GM23338 (cell line): ENCODE results near the gene AGRN. TPM values are rescaled to one million over a fixed set of nuclear protein-coding genes. Genes with fewer than 3 reads are reported as not detected.

Experiments used
- ATAC-seq: fragments of 200-7000 bp; cut with Tn5 transposase; 3 replicates; pipeline ENCODE4 v1.9.1; 2020
- DNase-seq: peaks from one replicate; pipeline ENCODE4 v3.0.0-alpha.2; 2015; ENCODE audit warnings: low spot score
- H2AFZ ChIP-seq: fragments of 200-600 bp; sonication (generic); 2 replicates; pipeline ENCODE4 v1.8.0; 2016; ENCODE audit warnings: antibody characterized with exemption, mild to moderate bottlenecking, moderate library complexity
- H3F3A ChIP-seq: fragments of 200-600 bp; sonication (generic); replicated peaks from 2 replicates; pipeline ENCODE4 v1.8.0; 2017; ENCODE audit warnings: antibody characterized with exemption, mixed run types, low read depth
- H3K27ac ChIP-seq: fragments of 200-600 bp; sonication (generic); 2 replicates; pipeline ENCODE4 v1.6.1; 2016; ENCODE audit warnings: low read depth
- H3K27me3 ChIP-seq: fragments of 200-600 bp; sonication (generic); 2 replicates; pipeline ENCODE4 v1.8.0; 2016; ENCODE audit warnings: mild to moderate bottlenecking, mixed run types, moderate library complexity; ENCODE audit not compliant: insufficient read depth
- H3K36me3 ChIP-seq: fragments of 200-600 bp; sonication (generic); 2 replicates; pipeline ENCODE4 v1.8.0; 2016; ENCODE audit warnings: mild to moderate bottlenecking; ENCODE audit not compliant: insufficient read depth
- H3K4me1 ChIP-seq: fragments of 200-600 bp; sonication (generic); 2 replicates; pipeline ENCODE4 v1.8.0; 2016; ENCODE audit warnings: mild to moderate bottlenecking, moderate library complexity; ENCODE audit not compliant: insufficient read depth
- H3K4me2 ChIP-seq: fragments of 200-600 bp; sonication (generic); 2 replicates; pipeline ENCODE4 v1.7.1; 2017; ENCODE audit warnings: mixed run types
- H3K4me3 ChIP-seq: fragments of 200-600 bp; sonication (generic); 2 replicates; pipeline ENCODE4 v1.6.1; 2016; ENCODE audit warnings: mixed run types
- H3K79me2 ChIP-seq: fragments of 200-600 bp; sonication (generic); replicated peaks from 2 replicates; pipeline ENCODE4 v1.8.0; 2017; ENCODE audit warnings: mild to moderate bottlenecking; ENCODE audit not compliant: insufficient read depth
- H3K9me2 ChIP-seq: fragments of 200-600 bp; sonication (generic); 2 replicates; pipeline ENCODE4 v1.8.0; 2017; ENCODE audit not compliant: insufficient read depth
- H4K20me1 ChIP-seq: fragments of 200-600 bp; sonication (generic); replicated peaks from 2 replicates; pipeline ENCODE4 v1.8.0; 2017; ENCODE audit warnings: mild to moderate bottlenecking; ENCODE audit not compliant: insufficient read depth
- H3K27ac Mint-ChIP-seq: 2 replicates; pipeline ENCODE4 v1.8.0; 2020; ENCODE audit warnings: inconsistent platforms, mild to moderate bottlenecking, moderate library complexity, mixed read lengths
- H3K27me3 Mint-ChIP-seq: 3 replicates; pipeline ENCODE4 v1.8.0; 2022; ENCODE audit warnings: low read depth, mild to moderate bottlenecking, moderate library complexity, mixed read lengths, inconsistent platforms; ENCODE audit not compliant: insufficient read depth, poor library complexity
- H3K36me3 Mint-ChIP-seq: 3 replicates; pipeline ENCODE4 v1.8.0; 2021; ENCODE audit warnings: low read depth, mild to moderate bottlenecking, inconsistent platforms, moderate library complexity, mixed read lengths
- H3K4me1 Mint-ChIP-seq: 3 replicates; pipeline ENCODE4 v1.8.0; 2020; ENCODE audit warnings: mild to moderate bottlenecking, inconsistent platforms, mixed read lengths
- H3K4me3 Mint-ChIP-seq: 3 replicates; pipeline ENCODE4 v1.8.0; 2021; ENCODE audit warnings: moderate library complexity, mild to moderate bottlenecking, inconsistent platforms, mixed read lengths
- H3K9me3 Mint-ChIP-seq: 3 replicates; pipeline ENCODE4 v1.8.0; 2020; ENCODE audit warnings: moderate library complexity, mild to moderate bottlenecking, inconsistent platforms, mixed read lengths
- CREB1 ChIP-seq: fragments of 250-450 bp; sonication (Bioruptor Pico); IDR thresholded peaks from 2 replicates; pipeline ENCODE4 v1.5.0; 2020; ENCODE audit warnings: low read depth, mild to moderate bottlenecking, moderate library complexity
- EZH2 ChIP-seq: fragments of 200-600 bp; sonication (generic); IDR thresholded peaks from one replicate; pipeline ENCODE4 v1.8.0; 2017; ENCODE audit warnings: antibody characterized with exemption, mild to moderate bottlenecking, low read depth; ENCODE audit not compliant: unreplicated experiment
- EZH2phosphoT487 ChIP-seq: fragments of 200-600 bp; sonication (generic); IDR thresholded peaks from one replicate; pipeline ENCODE4 v1.8.1; 2018; ENCODE audit warnings: antibody characterized with exemption; ENCODE audit not compliant: unreplicated experiment
- JUNB ChIP-seq: IDR thresholded peaks from one replicate; pipeline ENCODE4 v1.6.1; 2016; ENCODE audit warnings: antibody characterized with exemption; ENCODE audit not compliant: unreplicated experiment
- NANOG ChIP-seq: IDR thresholded peaks from 2 replicates; pipeline ENCODE4 v1.6.1; 2016; ENCODE audit warnings: antibody characterized with exemption, borderline replicate concordance
- POLR2AphosphoS5 ChIP-seq: IDR thresholded peaks from 2 replicates; pipeline ENCODE4 v1.6.1; 2016; ENCODE audit warnings: antibody characterized with exemption, low read depth
- STAT1 ChIP-seq: IDR thresholded peaks from one replicate; pipeline ENCODE4 v1.6.1; 2016; ENCODE audit warnings: antibody characterized with exemption; ENCODE audit not compliant: unreplicated experiment
- ZNF114 ChIP-seq: fragments of 250-450 bp; sonication (Bioruptor Pico); IDR thresholded peaks from 2 replicates; pipeline ENCODE4 v1.5.0; 2020; ENCODE audit warnings: mild to moderate bottlenecking, moderate library complexity
- ZNF331 ChIP-seq: fragments of 250-450 bp; sonication (Bioruptor Pico); IDR thresholded peaks from 2 replicates; pipeline ENCODE4 v1.5.0; 2020; ENCODE audit warnings: low read depth, mild to moderate bottlenecking, moderate library complexity
- polyA plus RNA-seq: library from polyadenylated mRNA; unstranded; fragments of >200 nt; fragmentation: Nextera tagmentation; extraction: Ambion mirVana; gene quantifications from 2 replicates; pipeline ENCODE4 v1.2.1, GENCODE V29; 2016
- total RNA-seq: library from RNA; depleted of rRNA; stranded (reverse); fragments of >200 nt; shearing (Covaris generic); gene quantifications from 2 replicates; pipeline ENCODE4 v1.2.3, GENCODE V29; 2014
- TF ChIP-seq, protein P1 (sequence below): fragments of 250-450 bp; sonication (Bioruptor Pico); IDR thresholded peaks from 2 replicates; pipeline ENCODE4 v1.5.0; 2020; ENCODE audit warnings: mild to moderate bottlenecking, moderate library complexity
- TF ChIP-seq, protein P2 (sequence below): IDR thresholded peaks from 2 replicates; pipeline ENCODE4 v1.6.1; 2016; ENCODE audit warnings: antibody characterized with exemption
- TF ChIP-seq, protein P3 (sequence below): IDR thresholded peaks from one replicate; pipeline ENCODE4 v1.6.1; 2018; ENCODE audit warnings: antibody characterized with exemption; ENCODE audit not compliant: unreplicated experiment
- TF ChIP-seq, protein P4 (sequence below), 2 experiments: fragments of 200-600 bp in 1 of 2; sonication (generic) in 1 of 2; conservative IDR thresholded peaks; 2 replicates each; pipeline versions ENCODE4 v1.5.1 to v1.6.1; 2016 to 2017; ENCODE audit warnings: antibody characterized with exemption in 2 of 2, low read depth in 2 of 2, mild to moderate bottlenecking in 2 of 2, moderate library complexity in 1 of 2

The AGRN gene
- total and polyA plus RNA-seq, 2 experiments from 2014 or later = 12.3 to 185 TPM

DNA sequence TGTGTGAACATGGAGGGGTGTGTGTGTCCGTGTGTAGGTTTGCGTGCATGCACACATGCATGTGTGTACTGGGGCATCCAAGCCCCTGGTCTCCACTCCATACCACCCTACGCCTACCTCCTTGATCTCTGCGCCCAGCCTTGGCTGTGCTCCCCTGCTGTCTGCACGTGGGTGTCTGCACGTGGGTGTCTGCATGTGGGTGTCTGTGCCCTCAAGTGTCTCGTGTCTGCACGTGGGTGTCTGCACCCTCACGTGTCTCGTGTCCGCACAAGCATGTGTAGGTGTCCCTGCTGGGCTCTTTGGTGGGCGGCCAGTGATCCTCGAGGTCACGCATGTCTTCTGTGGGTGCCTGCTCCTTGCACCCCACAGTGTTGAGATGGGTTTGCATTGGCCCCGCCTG is 33.1 kb downstream of the AGRN start:
- Mint-ChIP-seq H3K27ac (no peak overlapping the region), H3K36me3 (peaks cover 21% of the 10 kb centered on the region), H3K4me1 (no peaks in the 10 kb centered on the region), H3K27me3 (peaks cover 16% of the 10 kb centered on the region), H3K9me3 (peaks cover 2% of the 10 kb centered on the region; the same call in 1 of the 3 replicates), H3K4me3 (no peak overlapping the region)
- Histone ChIP-seq H3K27me3 (peaks cover 8% of the 10 kb centered on the region), H3K79me2 (no peaks in the 10 kb centered on the region), H3K4me3 (no peak overlapping the region), H3K36me3 (peaks cover 4% of the 10 kb centered on the region; the same call in 1 of the 2 replicates), H3K4me2 (no peak overlapping the region), H4K20me1 (no peaks in the 10 kb centered on the region; the same call in 1 of the 2 replicates), H3K9me2 (no peaks in the 10 kb centered on the region), H3K4me1 (no peaks in the 10 kb centered on the region; the same call in 1 of the 2 replicates), H2AFZ (no peak overlapping the region), H3F3A (0 out of 2 replicates have a peak, but pooled peaks cover 13% of the 10 kb centered on the region), H3K27ac (no peak overlapping the region)
- no peak for ATAC-seq
- DNase-seq = no peak
- TF ChIP-seq NANOG (no peak), CREB1 (CRISPR knock-in tag) (no peak), POLR2AphosphoS5 (no peak), JUNB (no peak), ZNF331 (CRISPR knock-in tag) (no peak), ZNF114 (CRISPR knock-in tag) (no peak), EZH2phosphoT487 (no peak), STAT1 (no peak), EZH2 (no peak)
- TF ChIP-seq, protein P1, sequence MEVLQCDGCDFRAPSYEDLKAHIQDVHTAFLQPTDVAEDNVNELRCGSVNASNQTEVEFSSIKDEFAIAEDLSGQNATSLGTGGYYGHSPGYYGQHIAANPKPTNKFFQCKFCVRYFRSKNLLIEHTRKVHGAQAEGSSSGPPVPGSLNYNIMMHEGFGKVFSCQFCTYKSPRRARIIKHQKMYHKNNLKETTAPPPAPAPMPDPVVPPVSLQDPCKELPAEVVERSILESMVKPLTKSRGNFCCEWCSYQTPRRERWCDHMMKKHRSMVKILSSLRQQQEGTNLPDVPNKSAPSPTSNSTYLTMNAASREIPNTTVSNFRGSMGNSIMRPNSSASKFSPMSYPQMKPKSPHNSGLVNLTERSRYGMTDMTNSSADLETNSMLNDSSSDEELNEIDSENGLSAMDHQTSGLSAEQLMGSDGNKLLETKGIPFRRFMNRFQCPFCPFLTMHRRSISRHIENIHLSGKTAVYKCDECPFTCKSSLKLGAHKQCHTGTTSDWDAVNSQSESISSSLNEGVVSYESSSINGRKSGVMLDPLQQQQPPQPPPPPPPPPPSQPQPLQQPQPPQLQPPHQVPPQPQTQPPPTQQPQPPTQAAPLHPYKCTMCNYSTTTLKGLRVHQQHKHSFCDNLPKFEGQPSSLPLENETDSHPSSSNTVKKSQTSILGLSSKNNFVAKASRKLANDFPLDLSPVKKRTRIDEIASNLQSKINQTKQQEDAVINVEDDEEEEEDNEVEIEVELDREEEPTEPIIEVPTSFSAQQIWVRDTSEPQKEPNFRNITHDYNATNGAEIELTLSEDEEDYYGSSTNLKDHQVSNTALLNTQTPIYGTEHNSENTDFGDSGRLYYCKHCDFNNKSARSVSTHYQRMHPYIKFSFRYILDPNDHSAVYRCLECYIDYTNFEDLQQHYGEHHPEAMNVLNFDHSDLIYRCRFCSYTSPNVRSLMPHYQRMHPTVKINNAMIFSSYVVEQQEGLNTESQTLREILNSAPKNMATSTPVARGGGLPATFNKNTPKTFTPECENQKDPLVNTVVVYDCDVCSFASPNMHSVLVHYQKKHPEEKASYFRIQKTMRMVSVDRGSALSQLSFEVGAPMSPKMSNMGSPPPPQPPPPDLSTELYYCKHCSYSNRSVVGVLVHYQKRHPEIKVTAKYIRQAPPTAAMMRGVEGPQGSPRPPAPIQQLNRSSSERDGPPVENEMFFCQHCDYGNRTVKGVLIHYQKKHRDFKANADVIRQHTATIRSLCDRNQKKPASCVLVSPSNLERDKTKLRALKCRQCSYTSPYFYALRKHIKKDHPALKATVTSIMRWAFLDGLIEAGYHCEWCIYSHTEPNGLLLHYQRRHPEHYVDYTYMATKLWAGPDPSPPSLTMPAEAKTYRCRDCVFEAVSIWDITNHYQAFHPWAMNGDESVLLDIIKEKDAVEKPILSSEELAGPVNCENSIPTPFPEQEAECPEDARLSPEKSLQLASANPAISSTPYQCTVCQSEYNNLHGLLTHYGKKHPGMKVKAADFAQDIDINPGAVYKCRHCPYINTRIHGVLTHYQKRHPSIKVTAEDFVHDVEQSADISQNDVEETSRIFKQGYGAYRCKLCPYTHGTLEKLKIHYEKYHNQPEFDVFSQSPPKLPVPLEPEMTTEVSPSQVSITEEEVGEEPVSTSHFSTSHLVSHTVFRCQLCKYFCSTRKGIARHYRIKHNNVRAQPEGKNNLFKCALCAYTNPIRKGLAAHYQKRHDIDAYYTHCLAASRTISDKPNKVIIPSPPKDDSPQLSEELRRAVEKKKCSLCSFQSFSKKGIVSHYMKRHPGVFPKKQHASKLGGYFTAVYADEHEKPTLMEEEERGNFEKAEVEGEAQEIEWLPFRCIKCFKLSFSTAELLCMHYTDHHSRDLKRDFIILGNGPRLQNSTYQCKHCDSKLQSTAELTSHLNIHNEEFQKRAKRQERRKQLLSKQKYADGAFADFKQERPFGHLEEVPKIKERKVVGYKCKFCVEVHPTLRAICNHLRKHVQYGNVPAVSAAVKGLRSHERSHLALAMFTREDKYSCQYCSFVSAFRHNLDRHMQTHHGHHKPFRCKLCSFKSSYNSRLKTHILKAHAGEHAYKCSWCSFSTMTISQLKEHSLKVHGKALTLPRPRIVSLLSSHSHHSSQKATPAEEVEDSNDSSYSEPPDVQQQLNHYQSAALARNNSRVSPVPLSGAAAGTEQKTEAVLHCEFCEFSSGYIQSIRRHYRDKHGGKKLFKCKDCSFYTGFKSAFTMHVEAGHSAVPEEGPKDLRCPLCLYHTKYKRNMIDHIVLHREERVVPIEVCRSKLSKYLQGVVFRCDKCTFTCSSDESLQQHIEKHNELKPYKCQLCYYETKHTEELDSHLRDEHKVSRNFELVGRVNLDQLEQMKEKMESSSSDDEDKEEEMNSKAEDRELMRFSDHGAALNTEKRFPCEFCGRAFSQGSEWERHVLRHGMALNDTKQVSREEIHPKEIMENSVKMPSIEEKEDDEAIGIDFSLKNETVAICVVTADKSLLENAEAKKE (CRISPR knock-in tag) = no peak
- TF ChIP-seq, protein P2, sequence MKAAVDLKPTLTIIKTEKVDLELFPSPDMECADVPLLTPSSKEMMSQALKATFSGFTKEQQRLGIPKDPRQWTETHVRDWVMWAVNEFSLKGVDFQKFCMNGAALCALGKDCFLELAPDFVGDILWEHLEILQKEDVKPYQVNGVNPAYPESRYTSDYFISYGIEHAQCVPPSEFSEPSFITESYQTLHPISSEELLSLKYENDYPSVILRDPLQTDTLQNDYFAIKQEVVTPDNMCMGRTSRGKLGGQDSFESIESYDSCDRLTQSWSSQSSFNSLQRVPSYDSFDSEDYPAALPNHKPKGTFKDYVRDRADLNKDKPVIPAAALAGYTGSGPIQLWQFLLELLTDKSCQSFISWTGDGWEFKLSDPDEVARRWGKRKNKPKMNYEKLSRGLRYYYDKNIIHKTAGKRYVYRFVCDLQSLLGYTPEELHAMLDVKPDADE = no peak
- TF ChIP-seq, protein P3, sequence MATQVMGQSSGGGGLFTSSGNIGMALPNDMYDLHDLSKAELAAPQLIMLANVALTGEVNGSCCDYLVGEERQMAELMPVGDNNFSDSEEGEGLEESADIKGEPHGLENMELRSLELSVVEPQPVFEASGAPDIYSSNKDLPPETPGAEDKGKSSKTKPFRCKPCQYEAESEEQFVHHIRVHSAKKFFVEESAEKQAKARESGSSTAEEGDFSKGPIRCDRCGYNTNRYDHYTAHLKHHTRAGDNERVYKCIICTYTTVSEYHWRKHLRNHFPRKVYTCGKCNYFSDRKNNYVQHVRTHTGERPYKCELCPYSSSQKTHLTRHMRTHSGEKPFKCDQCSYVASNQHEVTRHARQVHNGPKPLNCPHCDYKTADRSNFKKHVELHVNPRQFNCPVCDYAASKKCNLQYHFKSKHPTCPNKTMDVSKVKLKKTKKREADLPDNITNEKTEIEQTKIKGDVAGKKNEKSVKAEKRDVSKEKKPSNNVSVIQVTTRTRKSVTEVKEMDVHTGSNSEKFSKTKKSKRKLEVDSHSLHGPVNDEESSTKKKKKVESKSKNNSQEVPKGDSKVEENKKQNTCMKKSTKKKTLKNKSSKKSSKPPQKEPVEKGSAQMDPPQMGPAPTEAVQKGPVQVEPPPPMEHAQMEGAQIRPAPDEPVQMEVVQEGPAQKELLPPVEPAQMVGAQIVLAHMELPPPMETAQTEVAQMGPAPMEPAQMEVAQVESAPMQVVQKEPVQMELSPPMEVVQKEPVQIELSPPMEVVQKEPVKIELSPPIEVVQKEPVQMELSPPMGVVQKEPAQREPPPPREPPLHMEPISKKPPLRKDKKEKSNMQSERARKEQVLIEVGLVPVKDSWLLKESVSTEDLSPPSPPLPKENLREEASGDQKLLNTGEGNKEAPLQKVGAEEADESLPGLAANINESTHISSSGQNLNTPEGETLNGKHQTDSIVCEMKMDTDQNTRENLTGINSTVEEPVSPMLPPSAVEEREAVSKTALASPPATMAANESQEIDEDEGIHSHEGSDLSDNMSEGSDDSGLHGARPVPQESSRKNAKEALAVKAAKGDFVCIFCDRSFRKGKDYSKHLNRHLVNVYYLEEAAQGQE = no peak
- TF ChIP-seq, protein P4, sequence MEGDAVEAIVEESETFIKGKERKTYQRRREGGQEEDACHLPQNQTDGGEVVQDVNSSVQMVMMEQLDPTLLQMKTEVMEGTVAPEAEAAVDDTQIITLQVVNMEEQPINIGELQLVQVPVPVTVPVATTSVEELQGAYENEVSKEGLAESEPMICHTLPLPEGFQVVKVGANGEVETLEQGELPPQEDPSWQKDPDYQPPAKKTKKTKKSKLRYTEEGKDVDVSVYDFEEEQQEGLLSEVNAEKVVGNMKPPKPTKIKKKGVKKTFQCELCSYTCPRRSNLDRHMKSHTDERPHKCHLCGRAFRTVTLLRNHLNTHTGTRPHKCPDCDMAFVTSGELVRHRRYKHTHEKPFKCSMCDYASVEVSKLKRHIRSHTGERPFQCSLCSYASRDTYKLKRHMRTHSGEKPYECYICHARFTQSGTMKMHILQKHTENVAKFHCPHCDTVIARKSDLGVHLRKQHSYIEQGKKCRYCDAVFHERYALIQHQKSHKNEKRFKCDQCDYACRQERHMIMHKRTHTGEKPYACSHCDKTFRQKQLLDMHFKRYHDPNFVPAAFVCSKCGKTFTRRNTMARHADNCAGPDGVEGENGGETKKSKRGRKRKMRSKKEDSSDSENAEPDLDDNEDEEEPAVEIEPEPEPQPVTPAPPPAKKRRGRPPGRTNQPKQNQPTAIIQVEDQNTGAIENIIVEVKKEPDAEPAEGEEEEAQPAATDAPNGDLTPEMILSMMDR (conservative IDR thresholded peaks at IDR 0.05; ENCODE audit: low read depth in 2 of 2) = no peak
